Tibial nerve (tissue), 4 donors: ENCODE results near the gene CTXN1. TPM values are rescaled to one million over a fixed set of nuclear protein-coding genes. Genes with fewer than 3 reads are reported as not detected.
"Not testable (repeated sequence)": the region's sequence is repeated elsewhere in the genome, so short reads cannot be mapped to it uniquely, and the experiment has no call there.

Experiments
- DNase-seq, 2 donors: peaks; one replicate each; pipeline ENCODE4 v3.0.0-alpha.2; 2019; ENCODE audit warnings: low spot score in 2 of 2
- H3K27ac ChIP-seq, 4 donors: fragments of 200-600 bp; sonication (generic) in 3 of 4; one replicate each; pipeline ENCODE4 v1.5.1; 2017 to 2019; ENCODE audit warnings: mild to moderate bottlenecking in 1 of 4
- H3K27me3 ChIP-seq, 2 donors: fragments of 200-600 bp; sonication (generic) in 1 of 2; one replicate each; pipeline versions ENCODE4 v1.5.1 to v1.6.0; 2017 to 2019
- H3K36me3 ChIP-seq, 3 donors: fragments of 200-600 bp; sonication (generic); one replicate each; pipeline ENCODE4 v1.5.1; 2018 to 2019
- H3K4me1 ChIP-seq, 4 donors: fragments of 200-600 bp; sonication (generic) in 3 of 4; one replicate each; pipeline ENCODE4 v1.5.1; 2017 to 2019
- H3K4me3 ChIP-seq, 4 donors: fragments of 200-600 bp; sonication (generic) in 3 of 4; one replicate each; pipeline ENCODE4 v1.5.1; 2017 to 2019; ENCODE audit warnings: mild to moderate bottlenecking in 1 of 4, moderate library complexity in 1 of 4
- H3K9me3 ChIP-seq, 4 donors: fragments of 200-600 bp; sonication (generic) in 3 of 4; one replicate each; pipeline ENCODE4 v1.5.1; 2017 to 2019
- CTCF ChIP-seq, 5 experiments: fragments of 200-600 bp in 3 of 5; fragments of 450-650 bp in 2 of 5; sonication (generic) in 3 of 5; IDR thresholded peaks; one replicate each; pipeline ENCODE4 v1.5.1; 2016 to 2019; ENCODE audit warnings: antibody characterized with exemption in 5 of 5, mild to moderate bottlenecking in 3 of 5, moderate library complexity in 2 of 5
- EP300 ChIP-seq, 2 donors: sonication (generic); formaldehyde crosslinking; IDR thresholded peaks; one replicate each; pipeline ENCODE4 v1.6.1; 2017; ENCODE audit warnings: antibody characterized with exemption in 2 of 2, mild to moderate bottlenecking in 1 of 2
- POLR2A ChIP-seq, 2 donors: fragments of 450-650 bp; IDR thresholded peaks; one replicate each; pipeline ENCODE4 v1.6.1; 2017; ENCODE audit warnings: antibody characterized with exemption in 2 of 2, mild to moderate bottlenecking in 2 of 2, moderate library complexity in 2 of 2
- WGBS, 2 donors: methylation state at CpG; one replicate each; pipeline ENCODE4 v1.1.5; 2018; 5-methylcytosine and 5-hydroxymethylcytosine counted together
- total RNA-seq, 4 donors: library from RNA; depleted of rRNA; stranded (reverse); fragments of >200 nt; gene quantifications; one replicate each; pipeline ENCODE4 v1.1.0, GENCODE V29; 2016

CTXN1 gene
- total RNA-seq, 4 donors from 2014 or later, result 0.66 to 7.2 (median 3.0) TPM

- 88 to 92% methylated on average over 12 of the region's 12 CpGs for WGBS, 2 donors
- Histone ChIP-seq H3K36me3 (peaks cover 0 to 96% (median 31%) of the 10 kb centered on the region in 3 donors), H3K9me3 (no peaks in the 10 kb centered on the region), H3K4me1 (no peaks in the 10 kb centered on the region), H3K4me3 (no peak overlapping the region), H3K27ac (no peak overlapping the region), H3K27me3 (no peaks in the 10 kb centered on the region)
- DNase-seq, result no peak
- TF ChIP-seq POLR2A (IDR thresholded peaks at IDR 0.05) (no peak), EP300 (IDR thresholded peaks at IDR 0.05) (no peak), CTCF (IDR thresholded peaks at IDR 0.05) (no peak)
Observed at GRCh38 chr19:7965259-7965841, 39.4 kb upstream of the CTXN1 start.

GRCh38 chr19:7963566-7963965 lies 37.6 kb upstream of the CTXN1 start:
- Histone ChIP-seq H3K4me1 (peaks cover 0 to 6% (median 0%) of the 10 kb centered on the region in 4 donors), H3K4me3 (no peak overlapping the region), H3K36me3 (peaks cover 0 to 86% (median 27%) of the 10 kb centered on the region in 3 donors), H3K27ac (no peak overlapping the region), H3K9me3 (no peaks in the 10 kb centered on the region), H3K27me3 (no peaks in the 10 kb centered on the region)
- DNase-seq, result no peak
- TF ChIP-seq POLR2A (IDR thresholded peaks at IDR 0.05) (no peak), CTCF (IDR thresholded peaks at IDR 0.05) (no peak), EP300 (IDR thresholded peaks at IDR 0.05) (no peak)
- 92 to 97% methylated on average over 24 to 25 of the region's 25 CpGs for WGBS, 2 donors

GRCh38 chr19:7962644-7963268 lies 36.8 kb upstream of the CTXN1 start:
- peaks cover 0 to 86% (median 27%) of the 10 kb centered on the region in 3 donors for H3K36me3 ChIP-seq
- TF ChIP-seq POLR2A (IDR thresholded peaks at IDR 0.05), result no peak
- TF ChIP-seq EP300 (IDR thresholded peaks at IDR 0.05), result no peak
- TF ChIP-seq CTCF (IDR thresholded peaks at IDR 0.05), result no peak
- H3K9me3 ChIP-seq, result no peaks in the 10 kb centered on the region
- no peaks in the 10 kb centered on the region for H3K27me3 ChIP-seq
- no peak overlapping the region for H3K4me3 ChIP-seq
- H3K4me1 ChIP-seq, result peaks cover 0 to 6% (median 0%) of the 10 kb centered on the region in 4 donors
- H3K27ac ChIP-seq, result no peak overlapping the region
- 84 to 88% methylated on average over 22 of the region's 22 CpGs for WGBS, 2 donors
- DNase-seq, result no peak

- 78 to 79% methylated on average over 13 of the region's 13 CpGs for whole genome bisulfite sequencing, 2 donors
- no peak overlapping the region for H3K27ac ChIP-seq
- no peaks in the 10 kb centered on the region for H3K9me3 ChIP-seq
- H3K27me3 ChIP-seq, result no peaks in the 10 kb centered on the region
- TF ChIP-seq EP300 (IDR thresholded peaks at IDR 0.05) (no peak), POLR2A (IDR thresholded peaks at IDR 0.05) (no peak), CTCF (IDR thresholded peaks at IDR 0.05) (no peak)
- H3K4me1 ChIP-seq, result peaks cover 0 to 6% (median 0%) of the 10 kb centered on the region in 4 donors
- no peak for DNase-seq
- peaks cover 0 to 84% (median 20%) of the 10 kb centered on the region in 3 donors for H3K36me3 ChIP-seq
- no peak overlapping the region for H3K4me3 ChIP-seq
Observed at GRCh38 chr19:7961920-7962626, 36.1 kb upstream of the CTXN1 start.

- not testable (repeated sequence) for H3K9me3 ChIP-seq, H3K27me3 ChIP-seq, H3K27ac ChIP-seq, H3K4me3 ChIP-seq, H3K4me1 ChIP-seq, DNase-seq
- H3K36me3 ChIP-seq, result peaks cover 0 to 74% (median 13%) of the 10 kb centered on the region in 3 donors
- 76 to 77% methylated on average over 4 of the region's 4 CpGs for WGBS, 2 donors
Observed at GRCh38 chr19:7961082-7961481, 35.1 kb upstream of the CTXN1 start.
